Caco-2 (cell line): ENCODE data around the gene CMKLR1. TPM values are rescaled to one million over a fixed set of nuclear protein-coding genes. Genes with fewer than 3 reads are reported as not detected.

Source experiments
- Bru-seq: library from RNA; stranded (reverse); fragments of 400-500 nt; gene quantifications from one replicate; lab custom pipeline; 2021; lab: Mats Ljungman, UMichigan
- BruChase-seq, 2 experiments: library from RNA; stranded (reverse); fragments of 400-500 nt; gene quantifications; one replicate each; lab custom pipeline; 2021; lab: Mats Ljungman, UMichigan
- BruUV-seq: library from RNA; stranded (reverse); fragments of 400-500 nt; replicated peaks from 2 replicates; lab custom pipeline; 2021; lab: Mats Ljungman, UMichigan
- CTCF ChIA-PET: fragments of 300-600 bp; sonication (Branson Sonifier 250); formaldehyde crosslinking; loops from one replicate; lab custom pipeline; 2022; ENCODE audit warnings: antibody characterized with exemption; lab: Charles Lee
- POLR2A ChIA-PET: fragments of 300-600 bp; sonication (Branson Sonifier 250); formaldehyde crosslinking; loops from one replicate; lab custom pipeline; 2022; ENCODE audit warnings: antibody characterized with exemption; lab: Charles Lee
- DNase-seq, 2 experiments: peaks; one replicate each; pipeline versions ENCODE4 v3.0.0 to v3.0.0-alpha.2; 2020 to 2022
- H3K27me3 ChIP-seq: replicated peaks from 2 replicates; pipeline ENCODE4 v1.6.0; 2011; ENCODE audit warnings: low read length; ENCODE audit not compliant: control insufficient read depth, insufficient read depth
- H3K36me3 ChIP-seq: 2 replicates; pipeline ENCODE4 v1.5.1; 2011; ENCODE audit warnings: low read length; ENCODE audit not compliant: control insufficient read depth, insufficient read depth
- H3K4me1 ChIP-seq: fragments of 250-450 bp; sonication (Bioruptor Pico); 2 replicates; pipeline ENCODE4 v1.5.1; 2020; ENCODE audit warnings: mild to moderate bottlenecking
- H3K4me3 ChIP-seq: 2 replicates; pipeline ENCODE4 v1.5.1; 2011; ENCODE audit warnings: low read depth, mild to moderate bottlenecking, control low read depth, low read length
- H3K9me3 ChIP-seq: fragments of 250-450 bp; sonication (Bioruptor Pico); 2 replicates; pipeline ENCODE4 v1.5.1; 2020; ENCODE audit warnings: mild to moderate bottlenecking, moderate library complexity
- H3K27ac Mint-ChIP-seq: one replicate; pipeline ENCODE4 v1.8.0; 2022; ENCODE audit warnings: mixed read lengths; ENCODE audit not compliant: unreplicated experiment
- H3K27me3 Mint-ChIP-seq: one replicate; pipeline ENCODE4 v1.8.0; 2022; ENCODE audit warnings: mixed read lengths; ENCODE audit not compliant: insufficient read depth, unreplicated experiment
- H3K36me3 Mint-ChIP-seq: one replicate; pipeline ENCODE4 v1.8.0; 2022; ENCODE audit warnings: mild to moderate bottlenecking, mixed read lengths; ENCODE audit not compliant: insufficient read depth, unreplicated experiment
- H3K4me1 Mint-ChIP-seq: one replicate; pipeline ENCODE4 v1.8.0; 2022; ENCODE audit warnings: low read depth, mixed read lengths; ENCODE audit not compliant: unreplicated experiment
- H3K4me3 Mint-ChIP-seq: one replicate; pipeline ENCODE4 v1.8.0; 2022; ENCODE audit warnings: mild to moderate bottlenecking, moderate library complexity, mixed read lengths; ENCODE audit not compliant: unreplicated experiment
- H3K9me3 Mint-ChIP-seq: one replicate; pipeline ENCODE4 v1.8.0; 2022; ENCODE audit warnings: mixed read lengths; ENCODE audit not compliant: unreplicated experiment
- CTCF ChIP-seq, 2 experiments: fragments of 200-600 bp in 1 of 2; IDR thresholded peaks; 1 replicate in 1 of 2; 2 replicates in 1 of 2; pipeline versions ENCODE4 v1.5.1 to v1.8.0; 2011 to 2022; ENCODE audit warnings: antibody characterized with exemption in 1 of 2, control low read depth in 1 of 2, inconsistent platforms in 1 of 2, low read depth in 1 of 2, low read length in 1 of 2, mild to moderate bottlenecking in 1 of 2, moderate library complexity in 1 of 2; ENCODE audit not compliant: insufficient read depth in 1 of 2, severe bottlenecking in 1 of 2, unreplicated experiment in 1 of 2
- intact Hi-C: fragments of 100-400 bp; cut with micrococcal nuclease; formaldehyde crosslinking; loops from one replicate; pipeline ENCODE4 v1.10.0; 2022; ENCODE audit not compliant: unreplicated experiment
- long read RNA-seq: library from polyadenylated mRNA; stranded (forward); transcript quantifications from one replicate; pipeline ENCODE4 v2.0.0, GENCODE V29; 2022
- total RNA-seq: library from RNA; stranded (reverse); gene quantifications from 2 replicates; pipeline ENCODE4 v1.2.3, GENCODE V29; 2022

CMKLR1 gene
- total RNA-seq (not detected in 2 replicates), Bru-seq, nascent RNA (percentile 13 among the genes with signal in this experiment), BruChase-seq, experiment 1, labeled RNA remaining after a 2-hour chase (percentile 9 among the genes with signal in this experiment), BruChase-seq, experiment 2, labeled RNA remaining after a 6-hour chase (percentile 10 among the genes with signal in this experiment)
- long read RNA-seq = 0 reads

GRCh38 chr12:108338915-108339657 lies at the start of gene CMKLR1:
Gene CMKLR1 (minus strand): TSS chr12:108339311. CDS start chr12:108293591, 45,720 bp downstream.
- TF ChIP-seq CTCF (IDR thresholded peaks at IDR 0.05; ENCODE audit: insufficient read depth in 1 of 2, low read depth in 1 of 2, low read length in 1 of 2, severe bottlenecking in 1 of 2, unreplicated experiment in 1 of 2) = no peak
- BruUV-seq = no TSS peak
- H3K9me3 ChIP-seq = no peaks in the 10 kb centered on the region
- H3K27me3 ChIP-seq = no peaks in the 10 kb centered on the region; the same call in 1 of the 2 replicates
- Mint-ChIP-seq H3K27ac (no peak within 1 kb of the TSS), H3K4me1 (no peaks in the 10 kb centered on the region), H3K27me3 (peaks cover 6% of the 10 kb centered on the region), H3K4me3 (no peak within 1 kb of the TSS), H3K36me3 (no peaks in the 10 kb centered on the region), H3K9me3 (no peaks in the 10 kb centered on the region)
- no peak within 1 kb of the TSS for H3K4me3 ChIP-seq
- POLR2A ChIA-PET = no interaction called here
- intact Hi-C loops = loop anchor here (5.0 kb wide), 1 partner anchor 37 kb away; no protein-coding TSS in a partner anchor
- DNase-seq = no peak
- CTCF ChIA-PET = no interaction called here
- H3K4me1 ChIP-seq = no peaks in the 10 kb centered on the region
- H3K36me3 ChIP-seq = no peaks in the 10 kb centered on the region

GRCh38 chr12:108387771-108388170 lies 48.7 kb upstream of the CMKLR1 start:
- POLR2A ChIA-PET = no interaction called here
- CTCF ChIA-PET = no interaction called here
- H3K27me3 Mint-ChIP-seq = peaks cover 10% of the 10 kb centered on the region
- peaks cover 11% of the 10 kb centered on the region for H3K9me3 Mint-ChIP-seq
- no peaks in the 10 kb centered on the region for H3K36me3 ChIP-seq
- H3K27ac Mint-ChIP-seq = no peak overlapping the region
- DNase-seq = no peak
- H3K4me3 Mint-ChIP-seq = no peak overlapping the region
- no peaks in the 10 kb centered on the region for H3K36me3 Mint-ChIP-seq
- H3K4me3 ChIP-seq = no peak overlapping the region
- no peaks in the 10 kb centered on the region for H3K4me1 Mint-ChIP-seq
- intact Hi-C loops = no loop called here
- H3K9me3 ChIP-seq = no peaks in the 10 kb centered on the region
- no peaks in the 10 kb centered on the region for H3K4me1 ChIP-seq
- BruUV-seq = no TSS peak
- no peak for TF ChIP-seq CTCF (IDR thresholded peaks at IDR 0.05; ENCODE audit: insufficient read depth in 1 of 2, low read depth in 1 of 2, low read length in 1 of 2, severe bottlenecking in 1 of 2, unreplicated experiment in 1 of 2)
- no peaks in the 10 kb centered on the region for H3K27me3 ChIP-seq

- Mint-ChIP-seq H3K9me3 (peaks cover 11% of the 10 kb centered on the region), H3K27ac (no peak overlapping the region), H3K36me3 (no peaks in the 10 kb centered on the region), H3K4me1 (no peaks in the 10 kb centered on the region), H3K27me3 (peaks cover 9% of the 10 kb centered on the region), H3K4me3 (no peak overlapping the region)
- Histone ChIP-seq H3K4me3 (no peak overlapping the region), H3K9me3 (no peaks in the 10 kb centered on the region), H3K27me3 (no peaks in the 10 kb centered on the region), H3K36me3 (no peaks in the 10 kb centered on the region), H3K4me1 (no peaks in the 10 kb centered on the region)
- ChIA-PET POLR2A (no interaction called here), CTCF (no interaction called here)
- no peak for DNase-seq
- BruUV-seq = no TSS peak
- intact Hi-C loops = no loop called here
- TF ChIP-seq CTCF (IDR thresholded peaks at IDR 0.05; ENCODE audit: insufficient read depth in 1 of 2, low read depth in 1 of 2, low read length in 1 of 2, severe bottlenecking in 1 of 2, unreplicated experiment in 1 of 2) = no peak
Observed at GRCh38 chr12:108386709-108387360, 47.7 kb upstream of the CMKLR1 start.
